H1 (cell line): ENCODE results near the gene SNX27. TPM values are rescaled to one million over a fixed set of nuclear protein-coding genes. Genes with fewer than 3 reads are reported as not detected.

Experiments used
- CTCF ChIA-PET: fragments of 300-600 bp; sonication (Branson Sonifier 250); formaldehyde crosslinking; loops from one replicate; lab custom pipeline; 2021; ENCODE audit not compliant: partially characterized antibody; lab: Charles Lee
- POLR2A ChIA-PET: fragments of 300-600 bp; sonication (Branson Sonifier 250); formaldehyde crosslinking; loops from one replicate; lab custom pipeline; 2021; ENCODE audit warnings: inconsistent platforms; ENCODE audit not compliant: partially characterized antibody; lab: Charles Lee
- DNase-seq, 2 experiments: peaks; one replicate each; pipeline versions ENCODE4 v3.0.0 to v3.0.0-alpha.2; 2010 to 2022; ENCODE audit warnings: low spot score in 2 of 2, low read depth in 1 of 2, mixed read lengths in 1 of 2
- FAIRE-seq: peaks from 2 replicates; lab custom pipeline; 2011; peaks lifted over from hg19 to GRCh38; lab: Jason Lieb, UNC
- H2AFZ ChIP-seq: 2 replicates; pipeline ENCODE4 v1.8.1; 2012; ENCODE audit warnings: low read length, inconsistent platforms
- H2AK5ac ChIP-seq: 2 replicates; pipeline ENCODE4 v1.6.1; 2013; ENCODE audit warnings: low read depth, low read length
- H2BK120ac ChIP-seq: replicated peaks from 2 replicates; pipeline ENCODE3; 2013; ENCODE audit warnings: low read depth, low read length, inconsistent platforms
- H2BK12ac ChIP-seq: 2 replicates; pipeline ENCODE4 v1.6.1; 2013; ENCODE audit warnings: low read depth, low read length
- H2BK15ac ChIP-seq: 2 replicates; pipeline ENCODE4 v1.6.1; 2013; ENCODE audit warnings: low read length
- H2BK20ac ChIP-seq: 2 replicates; pipeline ENCODE4 v1.6.1; 2013; ENCODE audit warnings: low read length
- H2BK5ac ChIP-seq: 2 replicates; pipeline ENCODE4 v1.6.1; 2013; ENCODE audit warnings: low read depth, low read length
- H3K14ac ChIP-seq: 2 replicates; pipeline ENCODE4 v1.6.1; 2013; ENCODE audit warnings: inconsistent platforms; ENCODE audit not compliant: insufficient read length
- H3K18ac ChIP-seq: 2 replicates; pipeline ENCODE4 v1.6.1; 2013; ENCODE audit warnings: low read length; ENCODE audit errors: extremely low read depth
- H3K23ac ChIP-seq: 2 replicates; pipeline ENCODE4 v1.6.1; 2013; ENCODE audit warnings: inconsistent platforms; ENCODE audit not compliant: insufficient read length
- H3K23me2 ChIP-seq: 2 replicates; pipeline ENCODE4 v1.6.1; 2013; ENCODE audit warnings: low read depth, low read length
- H3K27ac ChIP-seq: 2 replicates; pipeline ENCODE4 v1.6.1; 2011; ENCODE audit warnings: low read depth, low read length, inconsistent platforms
- H3K27me3 ChIP-seq, 4 experiments: replicated peaks in 1 of 4; 1 replicate in 1 of 4; 2 replicates in 3 of 4; pipeline versions ENCODE4 v1.6.1 to v1.8.1; 2011 to 2013; ENCODE audit warnings: low read length in 3 of 4, mild to moderate bottlenecking in 3 of 4, inconsistent platforms in 2 of 4, mixed read lengths in 2 of 4, moderate library complexity in 1 of 4; ENCODE audit not compliant: control insufficient read depth in 3 of 4, insufficient read depth in 3 of 4; ENCODE audit errors: extremely low read depth in 1 of 4
- H3K36me3 ChIP-seq, 4 experiments: 2 replicates each; pipeline versions ENCODE4 v1.6.1 to v1.8.1; 2011 to 2013; ENCODE audit warnings: mild to moderate bottlenecking in 4 of 4, low read length in 3 of 4, moderate library complexity in 2 of 4, control low read depth in 1 of 4, inconsistent platforms in 1 of 4; ENCODE audit not compliant: insufficient read depth in 4 of 4, control insufficient read depth in 2 of 4
- H3K4ac ChIP-seq: replicated peaks from 2 replicates; pipeline ENCODE3; 2013; ENCODE audit warnings: low read length, low read depth, mixed read lengths, inconsistent platforms; ENCODE audit not compliant: insufficient read length
- H3K4me1 ChIP-seq, 4 experiments: replicated peaks in 1 of 4; 1 replicate in 1 of 4; 2 replicates in 3 of 4; pipeline versions ENCODE4 v1.6.1 to v1.8.1; 2011 to 2013; ENCODE audit warnings: low read length in 3 of 4, inconsistent platforms in 2 of 4, mixed read lengths in 1 of 4; ENCODE audit not compliant: insufficient read depth in 4 of 4, control insufficient read depth in 3 of 4
- H3K4me2 ChIP-seq, 2 experiments: 2 replicates each; pipeline versions ENCODE4 v1.6.1 to v1.8.1; 2011 to 2013; ENCODE audit warnings: low read depth in 2 of 2, low read length in 2 of 2, control low read depth in 1 of 2, inconsistent platforms in 1 of 2, mild to moderate bottlenecking in 1 of 2; ENCODE audit not compliant: insufficient read depth in 1 of 2
- H3K4me3 ChIP-seq, 4 experiments: fragments of 200-600, 300-600 bp in 1 of 4; sonication (generic), shearing (Covaris generic), sonication (Bioruptor Twin) in 1 of 4; 2 replicates each; pipeline versions ENCODE4 v1.5.1 to v1.8.1; 2011 to 2016; ENCODE audit warnings: low read length in 4 of 4, low read depth in 3 of 4, control low read depth in 2 of 4, inconsistent platforms in 2 of 4, mild to moderate bottlenecking in 2 of 4, mixed read lengths in 1 of 4, moderate library complexity in 1 of 4; ENCODE audit not compliant: insufficient read depth in 2 of 4; ENCODE audit errors: extremely low read depth in 1 of 4
- H3K56ac ChIP-seq: replicated peaks from 2 replicates; pipeline ENCODE3; 2013; ENCODE audit warnings: low read depth, mild to moderate bottlenecking, mixed read lengths, low read length, inconsistent platforms; ENCODE audit not compliant: insufficient read length
- H3K79me1 ChIP-seq: 2 replicates; pipeline ENCODE4 v1.6.1; 2013; ENCODE audit warnings: low read depth, low read length, control low read depth
- H3K79me2 ChIP-seq, 2 experiments: 2 replicates each; pipeline versions ENCODE4 v1.6.1 to v1.8.1; 2012 to 2013; ENCODE audit warnings: low read length in 2 of 2, mild to moderate bottlenecking in 2 of 2, inconsistent platforms in 1 of 2; ENCODE audit not compliant: insufficient read depth in 2 of 2, control insufficient read depth in 1 of 2
- H3K9ac ChIP-seq, 4 experiments: replicated peaks in 1 of 4; 1 replicate in 1 of 4; 2 replicates in 3 of 4; pipeline versions ENCODE4 v1.6.1 to v1.8.1; 2011 to 2013; ENCODE audit warnings: low read depth in 3 of 4, low read length in 3 of 4, control low read depth in 2 of 4, mild to moderate bottlenecking in 2 of 4, moderate library complexity in 2 of 4, inconsistent platforms in 1 of 4; ENCODE audit errors: extremely low read depth in 1 of 4
- H3K9me3 ChIP-seq, 2 experiments: 2 replicates each; pipeline versions ENCODE4 v1.6.1 to v1.8.1; 2012 to 2013; ENCODE audit warnings: mild to moderate bottlenecking in 2 of 2, moderate library complexity in 2 of 2, control low read depth in 1 of 2, inconsistent platforms in 1 of 2, low read depth in 1 of 2, low read length in 1 of 2, mixed read lengths in 1 of 2; ENCODE audit not compliant: insufficient read depth in 2 of 2
- H4K20me1 ChIP-seq, 2 experiments: replicated peaks in 1 of 2; 2 replicates each; pipeline versions ENCODE3 to v1.8.1; 2011 to 2013; ENCODE audit warnings: inconsistent platforms in 2 of 2, low read length in 2 of 2, mild to moderate bottlenecking in 1 of 2; ENCODE audit not compliant: insufficient read depth in 2 of 2, control insufficient read depth in 1 of 2
- H4K5ac ChIP-seq: 2 replicates; pipeline ENCODE4 v1.6.1; 2013; ENCODE audit warnings: low read length, low read depth, mixed read lengths, inconsistent platforms; ENCODE audit not compliant: insufficient read length
- H4K8ac ChIP-seq: 2 replicates; pipeline ENCODE4 v1.8.0; 2013; ENCODE audit warnings: mild to moderate bottlenecking, moderate library complexity, low read length, inconsistent platforms; ENCODE audit not compliant: insufficient read depth; ENCODE audit errors: extremely low read depth
- H4K91ac ChIP-seq: replicated peaks from 2 replicates; pipeline ENCODE3; 2013; ENCODE audit warnings: low read length, mixed read lengths, inconsistent platforms; ENCODE audit not compliant: insufficient read length
- EGR1 ChIP-seq: IDR thresholded peaks from 2 replicates; pipeline ENCODE4 v1.6.1; 2011; ENCODE audit warnings: low read depth, low read length, borderline replicate concordance
- SIN3A ChIP-seq, 2 experiments: IDR thresholded peaks in 1 of 2; conservative IDR thresholded peaks in 1 of 2; 2 replicates each; pipeline ENCODE4 v1.6.1; 2011 to 2012; ENCODE audit warnings: low read length in 2 of 2, improper control_type of control experiment in 1 of 2, low read depth in 1 of 2, mild to moderate bottlenecking in 1 of 2
- WGBS, 2 experiments: shearing (Covaris generic) in 1 of 2; methylation state at CpG; one replicate each; pipeline versions ENCODE4 v1.1.6 to v1.1.7; 2013 to 2015; ENCODE audit warnings: low lambda C conversion rate in 2 of 2, mixed read lengths in 2 of 2, inconsistent platforms in 1 of 2, low coverage in 1 of 2, missing lambda C conversion rate in 1 of 2; ENCODE audit not compliant: insufficient replicate concordance in 2 of 2, insufficient coverage in 1 of 2, insufficient read length in 1 of 2; ENCODE audit errors: extremely low coverage in 1 of 2, missing lambda C conversion rate in 1 of 2; 5-methylcytosine and 5-hydroxymethylcytosine counted together
- polyA plus RNA-seq, 7 experiments: library from polyadenylated mRNA; depleted of rRNA in 3 of 7; stranded (reverse) in 5 of 7; unstranded in 2 of 7; fragments of >200 nt in 5 of 7; fragments of 200-250 nt in 2 of 7; gene quantifications; 1 replicate in 5 of 7; 2 replicates in 1 of 7; 4 replicates in 1 of 7; pipeline versions ENCODE4 v1.2.1 to v1.2.3, GENCODE V29; 2011 to 2013; ENCODE audit warnings: missing spikeins in 2 of 7, mixed read lengths in 2 of 7
- total RNA-seq: library from RNA; stranded (reverse); fragmentation: NEBNext Ultra II Directional; extraction: Animal tissue kit (Norgen Biotek cat#: 25700); gene quantifications from 2 replicates; pipeline ENCODE4 v1.2.1, GENCODE V29; 2021
- TF ChIP-seq, protein P1 (sequence below): IDR thresholded peaks from 2 replicates; pipeline ENCODE4 v1.6.1; 2012; ENCODE audit warnings: inconsistent platforms

Gene SNX27
- total and polyA plus RNA-seq, 2 of the 8 experiments (the other 6 are each of a cell fraction or from before 2014, with no cell fraction given): 23.4 to 65.4 TPM

DNA sequence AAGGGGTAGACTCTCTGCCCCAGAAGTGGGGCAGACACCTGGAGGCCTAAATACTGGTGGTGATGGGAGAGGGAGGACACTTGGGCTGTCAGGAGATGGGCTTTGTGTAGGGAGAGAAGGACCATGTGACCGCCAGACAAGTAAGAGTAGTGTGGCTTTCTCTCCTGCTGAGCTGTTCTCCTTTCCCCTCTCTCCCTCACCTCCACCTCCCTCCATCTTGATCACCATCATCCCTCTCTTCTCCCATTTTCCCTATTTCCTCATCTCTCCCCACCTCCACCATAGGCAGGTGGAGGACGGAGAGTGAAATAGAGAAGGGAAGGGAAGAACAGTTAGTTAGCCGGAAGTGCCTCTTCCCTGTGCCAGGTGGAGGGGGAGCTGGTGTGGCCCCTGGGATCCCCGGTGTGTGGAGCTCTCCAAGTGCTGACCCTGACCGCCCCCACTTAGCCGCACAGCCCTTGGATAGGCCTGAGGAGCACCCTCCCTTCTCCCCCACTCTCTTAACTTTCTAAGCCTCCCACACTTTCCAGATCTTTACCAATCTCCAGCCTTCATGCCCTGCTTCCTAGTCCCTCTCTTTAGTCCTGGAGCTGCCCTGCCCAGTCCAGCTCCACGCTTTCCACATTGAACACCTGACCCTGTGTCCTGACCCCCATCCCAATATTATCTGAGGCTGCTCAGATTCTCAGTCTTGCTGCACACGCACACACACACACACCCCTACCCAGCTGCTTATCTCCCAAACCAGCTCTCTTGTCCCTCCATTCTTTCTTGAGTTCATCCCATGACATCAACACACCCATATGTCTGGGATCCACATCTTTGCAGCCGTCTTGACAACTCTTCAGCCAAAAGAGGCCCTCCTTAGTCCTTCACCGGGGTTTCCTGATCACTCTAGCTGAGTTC, 103.2 kb downstream of the SNX27 start:
- DNase-seq (no peak), FAIRE-seq (no peak)
- Histone ChIP-seq H2BK5ac (no peak overlapping the region), H3K4me2 (no peak overlapping the region; a peak in 1 of 4 replicates), H4K5ac (no peak overlapping the region), H4K20me1 (no peaks in the 10 kb centered on the region), H3K23me2 (peaks cover 8% of the 10 kb centered on the region; the same call in 1 of the 2 replicates), H4K91ac (no peak overlapping the region), H3K4me3 (no peak overlapping the region), H3K9ac (no peak overlapping the region), H2BK12ac (peak overlapping the region; percentile 50; the same call in 1 of the 2 replicates), H3K36me3 (no peaks in the 10 kb centered on the region), H3K18ac (no peak overlapping the region), H3K4ac (no peak overlapping the region), H3K9me3 (no peaks in the 10 kb centered on the region), H3K14ac (no peak overlapping the region), H2BK20ac (no peak overlapping the region), H3K27ac (no peak overlapping the region), H4K8ac (no peak overlapping the region), H3K27me3 (peaks cover 0 to 17% (median 10%) of the 10 kb centered on the region in 4 experiments; a peak in 5 of 7 replicates), H2BK120ac (no peak overlapping the region), H3K56ac (no peak overlapping the region), H3K4me1 (peaks cover 0 to 6% (median 3%) of the 10 kb centered on the region in 4 experiments; a peak in 5 of 7 replicates), H3K23ac (no peak overlapping the region)
- ChIA-PET POLR2A (interaction anchor here (0.5 to 3.5 kb wide), 6 partner anchors 13 to 175 kb away, joined by 3 to 15 read pairs (median 4); partner anchors contain the start of gene TUFT1), CTCF (interaction anchor here (0.5 to 4.8 kb wide), 25 partner anchors 9 to 1251 kb away, joined by 3 to 41 read pairs (median 4); no protein-coding TSS in a partner anchor)
- TF ChIP-seq SIN3A (conservative IDR thresholded peaks at IDR 0.05 in 1 of 2, IDR thresholded peaks at IDR 0.05 in 1 of 2; ENCODE audit: low read depth in 1 of 2, low read length in 2 of 2) (peak; percentile 40 to 83; a peak in 2 of 4 replicates), EGR1 (0 out of 2 replicates have a peak, but pooled peaks have one; percentile 31)
- TF ChIP-seq, protein P1, sequence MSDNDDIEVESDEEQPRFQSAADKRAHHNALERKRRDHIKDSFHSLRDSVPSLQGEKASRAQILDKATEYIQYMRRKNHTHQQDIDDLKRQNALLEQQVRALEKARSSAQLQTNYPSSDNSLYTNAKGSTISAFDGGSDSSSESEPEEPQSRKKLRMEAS: no peak
- TF ChIP-seq, all 59 proteins: peak for 2
- no peaks in the 10 kb centered on the region for H3K79me2 ChIP-seq
- H2AK5ac ChIP-seq: no peak overlapping the region
- no peak overlapping the region for H2BK15ac ChIP-seq
- H2AFZ ChIP-seq: no peak overlapping the region
- no peaks in the 10 kb centered on the region; the same call in 1 of the 2 replicates for H3K79me1 ChIP-seq
- WGBS, 2 experiments: 85% methylated on average over 9 of the region's 10 CpGs; no CpG with 5 or more reads in 1 of the 2 experiments
